Ovary (tissue), 3 donors: ENCODE data around the gene HLA-G.

ENCODE experiments used
- CTCF ChIP-seq, 3 donors: fragments of 450-650 bp in 2 of 3; fragments of 200-600 bp in 1 of 3; IDR thresholded peaks; one replicate each; pipeline versions ENCODE4 v1.5.1 to v1.8.0; 2016 to 2022; ENCODE audit warnings: antibody characterized with exemption in 3 of 3, mild to moderate bottlenecking in 1 of 3
- EP300 ChIP-seq: sonication (generic); formaldehyde crosslinking; IDR thresholded peaks from one replicate; pipeline ENCODE4 v1.6.1; 2017; ENCODE audit warnings: antibody characterized with exemption
- POLR2A ChIP-seq: fragments of 450-650 bp; IDR thresholded peaks from one replicate; pipeline ENCODE4 v1.6.1; 2017; ENCODE audit warnings: antibody characterized with exemption, mild to moderate bottlenecking, moderate library complexity
- donor health status: DM: no; HTN: no; CAD: no.

- TF ChIP-seq CTCF (IDR thresholded peaks at IDR 0.05), result no peak
- no peak for TF ChIP-seq POLR2A
- no peak for TF ChIP-seq EP300
Measured at GRCh38 chr6:29793036-29793356, 34.6 kb upstream of the HLA-G start.
